WTC11 (cell line): Measurements from ENCODE around the gene CBLIF. TPM values are rescaled to one million over a fixed set of nuclear protein-coding genes. Genes with fewer than 3 reads are reported as not detected.

Source experiments
- ATAC-seq: fragments of 200-7000 bp; cut with Tn5 transposase; 2 replicates; pipeline ENCODE4 v1.10.0; 2021; ENCODE audit warnings: mild to moderate bottlenecking, moderate library complexity
- CTCF ChIA-PET: fragments of 300-600 bp; sonication (Branson Sonifier 250); formaldehyde crosslinking; loops from one replicate; lab custom pipeline; 2021; ENCODE audit warnings: antibody characterized with exemption; lab: Charles Lee
- POLR2A ChIA-PET: fragments of 350-600 bp; sonication (Branson Sonifier 250); formaldehyde crosslinking; loops from one replicate; lab custom pipeline; 2021; ENCODE audit warnings: antibody characterized with exemption; lab: Charles Lee
- DNase-seq: peaks from one replicate; pipeline ENCODE4 v3.0.0; 2021; ENCODE audit warnings: low spot score
- H3K27ac Mint-ChIP-seq: 2 replicates; pipeline ENCODE4 v1.8.0; 2021; ENCODE audit warnings: mixed read lengths
- H3K27me3 Mint-ChIP-seq: 2 replicates; pipeline ENCODE4 v1.8.0; 2021; ENCODE audit warnings: low read depth, mild to moderate bottlenecking, moderate library complexity, mixed read lengths
- H3K36me3 Mint-ChIP-seq: 2 replicates; pipeline ENCODE4 v1.8.0; 2021; ENCODE audit warnings: mixed read lengths
- H3K4me1 Mint-ChIP-seq: 2 replicates; pipeline ENCODE4 v1.8.0; 2022; ENCODE audit warnings: mixed read lengths
- H3K4me3 Mint-ChIP-seq: 2 replicates; pipeline ENCODE4 v1.8.0; 2021; ENCODE audit warnings: mild to moderate bottlenecking, moderate library complexity, mixed read lengths
- H3K9me3 Mint-ChIP-seq: 2 replicates; pipeline ENCODE4 v1.8.0; 2021; ENCODE audit warnings: mixed read lengths
- ATF1 ChIP-seq: sonication (generic); formaldehyde crosslinking; IDR thresholded peaks from 2 replicates; pipeline ENCODE4 v1.8.1; 2023; ENCODE audit warnings: mild to moderate bottlenecking, moderate library complexity, missing genetic modification reagents
- ESRRA ChIP-seq: sonication (generic); formaldehyde crosslinking; IDR thresholded peaks from 2 replicates; pipeline ENCODE4 v1.8.1; 2022; ENCODE audit warnings: mild to moderate bottlenecking, missing genetic modification reagents, borderline replicate concordance
- GABPB1 ChIP-seq: sonication (generic); formaldehyde crosslinking; IDR thresholded peaks from 2 replicates; pipeline ENCODE4 v1.8.1; 2023; ENCODE audit warnings: mild to moderate bottlenecking, missing genetic modification reagents
- GRHL2 ChIP-seq: fragments of 250-450 bp; sonication (Bioruptor Pico); IDR thresholded peaks from 2 replicates; pipeline ENCODE4 v1.8.0; 2022; ENCODE audit warnings: mild to moderate bottlenecking, moderate library complexity; ENCODE audit not compliant: insufficient replicate concordance, severe bottlenecking
- HMGA2 ChIP-seq: fragments of 250-450 bp; sonication (Bioruptor Pico); IDR thresholded peaks from 2 replicates; pipeline ENCODE4 v1.4.0; 2021; ENCODE audit warnings: mild to moderate bottlenecking, moderate library complexity
- JAZF1 ChIP-seq: fragments of 250-450 bp; sonication (Bioruptor Pico); IDR thresholded peaks from 2 replicates; pipeline ENCODE4 v1.9.0; 2021; ENCODE audit warnings: moderate library complexity, mild to moderate bottlenecking, inconsistent platforms
- JUN ChIP-seq: sonication (generic); formaldehyde crosslinking; IDR thresholded peaks from 2 replicates; pipeline ENCODE4 v1.8.0; 2023; ENCODE audit warnings: mild to moderate bottlenecking, missing genetic modification reagents
- NFATC4 ChIP-seq: fragments of 250-450 bp; sonication (Bioruptor Pico); IDR thresholded peaks from 2 replicates; pipeline ENCODE4 v1.9.0; 2021; ENCODE audit warnings: mild to moderate bottlenecking
- NR3C1 ChIP-seq: sonication (generic); formaldehyde crosslinking; conservative IDR thresholded peaks from 2 replicates; pipeline ENCODE4 v1.8.1; 2023; ENCODE audit warnings: low read depth, mild to moderate bottlenecking, missing genetic modification reagents
- OVOL2 ChIP-seq: fragments of 250-450 bp; sonication (Bioruptor Pico); IDR thresholded peaks from 2 replicates; pipeline ENCODE4 v1.9.0; 2021; ENCODE audit warnings: mild to moderate bottlenecking, borderline replicate concordance
- SOX15 ChIP-seq: fragments of 250-450 bp; sonication (Bioruptor Pico); IDR thresholded peaks from 2 replicates; pipeline ENCODE4 v1.9.0; 2021; ENCODE audit warnings: mild to moderate bottlenecking
- SP1 ChIP-seq: sonication (generic); formaldehyde crosslinking; conservative IDR thresholded peaks from 2 replicates; pipeline ENCODE4 v1.8.1; 2022; ENCODE audit warnings: missing genetic modification reagents
- TEAD1 ChIP-seq: sonication (generic); formaldehyde crosslinking; IDR thresholded peaks from 2 replicates; pipeline ENCODE4 v1.8.0; 2022; ENCODE audit warnings: mild to moderate bottlenecking, missing genetic modification reagents
- ZBTB21 ChIP-seq: sonication (generic); formaldehyde crosslinking; IDR thresholded peaks from 2 replicates; pipeline ENCODE4 v1.8.1; 2023; ENCODE audit warnings: mild to moderate bottlenecking, missing genetic modification reagents, borderline replicate concordance
- ZNF396 ChIP-seq: fragments of 250-450 bp; sonication (Bioruptor Pico); IDR thresholded peaks from 2 replicates; pipeline ENCODE4 v1.8.0; 2021; ENCODE audit warnings: mild to moderate bottlenecking, moderate library complexity, borderline replicate concordance
- ZNF423 ChIP-seq: fragments of 250-450 bp; sonication (Bioruptor Pico); IDR thresholded peaks from 2 replicates; pipeline ENCODE4 v2.1.2; 2022; ENCODE audit warnings: mild to moderate bottlenecking, moderate library complexity
- total RNA-seq: library from RNA; stranded (reverse); gene quantifications from 3 replicates; pipeline ENCODE4 v1.2.3, GENCODE V29; 2021
- TF ChIP-seq, protein P1 (sequence below): fragments of 250-450 bp; sonication (Bioruptor Pico); IDR thresholded peaks from 2 replicates; pipeline ENCODE4 v1.9.0; 2021; ENCODE audit warnings: mild to moderate bottlenecking
- TF ChIP-seq, protein P2 (sequence below): sonication (generic); formaldehyde crosslinking; IDR thresholded peaks from 2 replicates; pipeline ENCODE4 v1.8.0; 2023; ENCODE audit warnings: missing genetic modification reagents
- TF ChIP-seq, protein P3 (sequence below): sonication (generic); formaldehyde crosslinking; IDR thresholded peaks from 2 replicates; pipeline ENCODE4 v1.8.0; 2022; ENCODE audit warnings: mild to moderate bottlenecking, missing genetic modification reagents
- TF ChIP-seq, protein P4 (sequence below): sonication (generic); formaldehyde crosslinking; conservative IDR thresholded peaks from 2 replicates; pipeline ENCODE4 v1.8.1; 2022; ENCODE audit warnings: mild to moderate bottlenecking, missing genetic modification reagents
- TF ChIP-seq, protein P5 (sequence below): fragments of 250-450 bp; sonication (Bioruptor Pico); IDR thresholded peaks from 2 replicates; pipeline ENCODE4 v1.8.0; 2021; ENCODE audit warnings: mild to moderate bottlenecking
- TF ChIP-seq, protein P6 (sequence below): sonication (generic); formaldehyde crosslinking; IDR thresholded peaks from 2 replicates; pipeline ENCODE4 v1.8.1; 2022; ENCODE audit warnings: mild to moderate bottlenecking, moderate library complexity, missing genetic modification reagents
- TF ChIP-seq, protein P7 (sequence below): sonication (generic); formaldehyde crosslinking; IDR thresholded peaks from 2 replicates; pipeline ENCODE4 v1.8.0; 2022; ENCODE audit warnings: mild to moderate bottlenecking, missing genetic modification reagents

CBLIF gene
- total RNA-seq, 1 experiment from 2014 or later = not detected

DNA sequence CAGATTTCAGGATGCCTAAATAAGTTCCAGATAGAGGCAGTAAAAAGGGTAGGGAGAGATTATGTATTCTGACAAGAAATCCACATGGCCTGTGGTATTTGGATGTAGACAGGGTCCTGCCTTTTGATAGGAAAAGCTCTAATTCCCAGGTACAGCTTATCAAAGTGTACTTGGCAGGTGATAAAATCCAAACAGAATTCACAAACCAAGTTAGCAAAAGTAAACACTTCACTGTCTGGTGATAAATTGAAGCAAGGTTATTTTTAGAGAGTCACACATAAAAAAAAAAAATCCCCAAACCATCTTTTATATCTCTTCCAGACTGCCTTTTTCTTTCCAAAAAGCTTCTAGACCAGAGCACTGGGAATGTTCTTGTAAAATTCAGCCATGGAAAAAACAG lies 5.7 kb downstream of the CBLIF start (continued):
- TF ChIP-seq, protein P1, sequence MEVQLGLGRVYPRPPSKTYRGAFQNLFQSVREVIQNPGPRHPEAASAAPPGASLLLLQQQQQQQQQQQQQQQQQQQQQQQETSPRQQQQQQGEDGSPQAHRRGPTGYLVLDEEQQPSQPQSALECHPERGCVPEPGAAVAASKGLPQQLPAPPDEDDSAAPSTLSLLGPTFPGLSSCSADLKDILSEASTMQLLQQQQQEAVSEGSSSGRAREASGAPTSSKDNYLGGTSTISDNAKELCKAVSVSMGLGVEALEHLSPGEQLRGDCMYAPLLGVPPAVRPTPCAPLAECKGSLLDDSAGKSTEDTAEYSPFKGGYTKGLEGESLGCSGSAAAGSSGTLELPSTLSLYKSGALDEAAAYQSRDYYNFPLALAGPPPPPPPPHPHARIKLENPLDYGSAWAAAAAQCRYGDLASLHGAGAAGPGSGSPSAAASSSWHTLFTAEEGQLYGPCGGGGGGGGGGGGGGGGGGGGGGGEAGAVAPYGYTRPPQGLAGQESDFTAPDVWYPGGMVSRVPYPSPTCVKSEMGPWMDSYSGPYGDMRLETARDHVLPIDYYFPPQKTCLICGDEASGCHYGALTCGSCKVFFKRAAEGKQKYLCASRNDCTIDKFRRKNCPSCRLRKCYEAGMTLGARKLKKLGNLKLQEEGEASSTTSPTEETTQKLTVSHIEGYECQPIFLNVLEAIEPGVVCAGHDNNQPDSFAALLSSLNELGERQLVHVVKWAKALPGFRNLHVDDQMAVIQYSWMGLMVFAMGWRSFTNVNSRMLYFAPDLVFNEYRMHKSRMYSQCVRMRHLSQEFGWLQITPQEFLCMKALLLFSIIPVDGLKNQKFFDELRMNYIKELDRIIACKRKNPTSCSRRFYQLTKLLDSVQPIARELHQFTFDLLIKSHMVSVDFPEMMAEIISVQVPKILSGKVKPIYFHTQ (CRISPR knock-in tag) = no peak
- TF ChIP-seq, protein P2, sequence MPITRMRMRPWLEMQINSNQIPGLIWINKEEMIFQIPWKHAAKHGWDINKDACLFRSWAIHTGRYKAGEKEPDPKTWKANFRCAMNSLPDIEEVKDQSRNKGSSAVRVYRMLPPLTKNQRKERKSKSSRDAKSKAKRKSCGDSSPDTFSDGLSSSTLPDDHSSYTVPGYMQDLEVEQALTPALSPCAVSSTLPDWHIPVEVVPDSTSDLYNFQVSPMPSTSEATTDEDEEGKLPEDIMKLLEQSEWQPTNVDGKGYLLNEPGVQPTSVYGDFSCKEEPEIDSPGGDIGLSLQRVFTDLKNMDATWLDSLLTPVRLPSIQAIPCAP = no peak
- TF ChIP-seq OVOL2 (CRISPR knock-in tag) (no peak), ESRRA (CRISPR knock-in tag) (no peak), ZNF396 (CRISPR knock-in tag) (no peak)
- TF ChIP-seq, protein P3, sequence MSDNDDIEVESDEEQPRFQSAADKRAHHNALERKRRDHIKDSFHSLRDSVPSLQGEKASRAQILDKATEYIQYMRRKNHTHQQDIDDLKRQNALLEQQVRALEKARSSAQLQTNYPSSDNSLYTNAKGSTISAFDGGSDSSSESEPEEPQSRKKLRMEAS = no peak
- TF ChIP-seq, all 79 proteins: peak for 0

DNA sequence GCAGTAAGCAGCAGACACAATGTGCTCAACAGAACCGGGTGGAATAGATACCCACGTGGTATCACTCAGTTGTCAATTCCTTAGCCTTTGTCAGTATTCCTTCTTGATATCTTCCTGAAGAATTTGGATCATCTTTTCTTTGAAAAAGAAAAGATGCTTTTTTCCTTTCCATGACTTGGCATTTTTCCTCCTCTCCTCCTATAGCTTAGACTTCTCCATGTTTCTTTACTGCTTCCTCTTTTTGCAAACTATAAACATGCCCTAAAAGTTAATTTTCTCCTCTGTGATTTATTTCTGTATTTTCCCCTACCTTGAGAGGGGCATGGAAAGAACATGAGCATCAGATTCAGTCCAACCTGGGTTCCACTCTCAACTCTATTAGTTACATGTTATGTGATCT lies 11.7 kb downstream of the CBLIF start:
- POLR2A ChIA-PET = no interaction called here
- Mint-ChIP-seq H3K27ac (no peak overlapping the region), H3K4me1 (no peaks in the 10 kb centered on the region), H3K4me3 (no peak overlapping the region), H3K36me3 (no peaks in the 10 kb centered on the region), H3K9me3 (no peaks in the 10 kb centered on the region), H3K27me3 (no peaks in the 10 kb centered on the region; the same call in 1 of the 2 replicates)
- DNase-seq = no peak
- no peak for TF ChIP-seq OVOL2 (CRISPR knock-in tag)
- TF ChIP-seq, protein P2 = no peak
- TF ChIP-seq GRHL2 = no peak
- TF ChIP-seq, protein P4, sequence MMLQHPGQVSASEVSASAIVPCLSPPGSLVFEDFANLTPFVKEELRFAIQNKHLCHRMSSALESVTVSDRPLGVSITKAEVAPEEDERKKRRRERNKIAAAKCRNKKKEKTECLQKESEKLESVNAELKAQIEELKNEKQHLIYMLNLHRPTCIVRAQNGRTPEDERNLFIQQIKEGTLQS = no peak
- TF ChIP-seq GABPB1 (CRISPR knock-in tag) = no peak
- TF ChIP-seq ZNF423 = no peak
- TF ChIP-seq, protein P5, sequence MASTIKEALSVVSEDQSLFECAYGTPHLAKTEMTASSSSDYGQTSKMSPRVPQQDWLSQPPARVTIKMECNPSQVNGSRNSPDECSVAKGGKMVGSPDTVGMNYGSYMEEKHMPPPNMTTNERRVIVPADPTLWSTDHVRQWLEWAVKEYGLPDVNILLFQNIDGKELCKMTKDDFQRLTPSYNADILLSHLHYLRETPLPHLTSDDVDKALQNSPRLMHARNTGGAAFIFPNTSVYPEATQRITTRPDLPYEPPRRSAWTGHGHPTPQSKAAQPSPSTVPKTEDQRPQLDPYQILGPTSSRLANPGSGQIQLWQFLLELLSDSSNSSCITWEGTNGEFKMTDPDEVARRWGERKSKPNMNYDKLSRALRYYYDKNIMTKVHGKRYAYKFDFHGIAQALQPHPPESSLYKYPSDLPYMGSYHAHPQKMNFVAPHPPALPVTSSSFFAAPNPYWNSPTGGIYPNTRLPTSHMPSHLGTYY = no peak
- no peak for TF ChIP-seq ZNF396 (CRISPR knock-in tag)
- no peak for TF ChIP-seq HMGA2 (CRISPR knock-in tag)
- TF ChIP-seq TEAD1 (CRISPR knock-in tag) = no peak
- TF ChIP-seq SP1 (CRISPR knock-in tag) = no peak
- TF ChIP-seq NFATC4 (CRISPR knock-in tag) = no peak
- no peak for TF ChIP-seq ZBTB21 (CRISPR knock-in tag)
- TF ChIP-seq, protein P6, sequence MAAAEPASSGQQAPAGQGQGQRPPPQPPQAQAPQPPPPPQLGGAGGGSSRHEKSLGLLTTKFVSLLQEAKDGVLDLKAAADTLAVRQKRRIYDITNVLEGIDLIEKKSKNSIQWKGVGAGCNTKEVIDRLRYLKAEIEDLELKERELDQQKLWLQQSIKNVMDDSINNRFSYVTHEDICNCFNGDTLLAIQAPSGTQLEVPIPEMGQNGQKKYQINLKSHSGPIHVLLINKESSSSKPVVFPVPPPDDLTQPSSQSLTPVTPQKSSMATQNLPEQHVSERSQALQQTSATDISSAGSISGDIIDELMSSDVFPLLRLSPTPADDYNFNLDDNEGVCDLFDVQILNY = no peak
- TF ChIP-seq NR3C1 (CRISPR knock-in tag) = no peak
- TF ChIP-seq ATF1 (CRISPR knock-in tag) = no peak
- TF ChIP-seq JAZF1 (CRISPR knock-in tag) = no peak
- no peak for TF ChIP-seq SOX15 (CRISPR knock-in tag)
- TF ChIP-seq JUN = no peak
- TF ChIP-seq, protein P7, sequence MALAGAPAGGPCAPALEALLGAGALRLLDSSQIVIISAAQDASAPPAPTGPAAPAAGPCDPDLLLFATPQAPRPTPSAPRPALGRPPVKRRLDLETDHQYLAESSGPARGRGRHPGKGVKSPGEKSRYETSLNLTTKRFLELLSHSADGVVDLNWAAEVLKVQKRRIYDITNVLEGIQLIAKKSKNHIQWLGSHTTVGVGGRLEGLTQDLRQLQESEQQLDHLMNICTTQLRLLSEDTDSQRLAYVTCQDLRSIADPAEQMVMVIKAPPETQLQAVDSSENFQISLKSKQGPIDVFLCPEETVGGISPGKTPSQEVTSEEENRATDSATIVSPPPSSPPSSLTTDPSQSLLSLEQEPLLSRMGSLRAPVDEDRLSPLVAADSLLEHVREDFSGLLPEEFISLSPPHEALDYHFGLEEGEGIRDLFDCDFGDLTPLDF (CRISPR knock-in tag) = no peak
- CTCF ChIA-PET = no interaction called here
- ATAC-seq = no peak
